Stomach (tissue), 9 donors: ENCODE data around the gene COL7A1. TPM values are rescaled to one million over a fixed set of nuclear protein-coding genes. Genes with fewer than 3 reads are reported as not detected.

Experiments
- DNase-seq, 2 donors: peaks; one replicate each; pipeline versions ENCODE4 v3.0.0 to v3.0.0-alpha.2; 2013 to 2019
- H3K27ac ChIP-seq, 5 donors: fragments of 200-600 bp in 4 of 5; sonication (generic) in 4 of 5; one replicate each; pipeline ENCODE4 v1.5.1; 2013 to 2019; ENCODE audit warnings: mild to moderate bottlenecking in 1 of 5, moderate library complexity in 1 of 5
- H3K27me3 ChIP-seq, 3 donors: fragments of 200-600 bp; sonication (generic); one replicate each; pipeline ENCODE4 v1.5.1; 2017 to 2019; ENCODE audit warnings: mixed run types in 1 of 3
- H3K36me3 ChIP-seq, 4 donors: fragments of 200-600 bp; sonication (generic); 1 replicate in 3 of 4; 2 replicates in 1 of 4; pipeline ENCODE4 v1.5.1; 2016 to 2019
- H3K4me1 ChIP-seq, 4 donors: fragments of 200-600 bp; sonication (generic); one replicate each; pipeline ENCODE4 v1.5.1; 2016 to 2019
- H3K4me3 ChIP-seq, 4 donors: fragments of 200-600 bp; sonication (generic) in 3 of 4; one replicate each; pipeline ENCODE4 v1.5.1; 2016 to 2019; ENCODE audit warnings: mild to moderate bottlenecking in 1 of 4
- H3K9me3 ChIP-seq, 4 donors: fragments of 200-600 bp; sonication (generic); one replicate each; pipeline ENCODE4 v1.5.1; 2016 to 2019
- CTCF ChIP-seq, 7 experiments: fragments of 450-650 bp in 4 of 7; fragments of 200-600 bp in 3 of 7; sonication (generic) in 3 of 7; IDR thresholded peaks; one replicate each; pipeline ENCODE4 v1.5.1; 2016 to 2019; ENCODE audit warnings: antibody characterized with exemption in 7 of 7, control low read depth in 2 of 7, mild to moderate bottlenecking in 1 of 7
- EP300 ChIP-seq: sonication (generic); formaldehyde crosslinking; IDR thresholded peaks from one replicate; pipeline ENCODE4 v1.6.1; 2017; ENCODE audit warnings: antibody characterized with exemption
- POLR2A ChIP-seq, 4 donors: fragments of 450-650 bp; IDR thresholded peaks; one replicate each; pipeline ENCODE4 v1.6.1; 2016; ENCODE audit warnings: antibody characterized with exemption in 4 of 4, control low read depth in 2 of 4, mild to moderate bottlenecking in 1 of 4, moderate library complexity in 1 of 4
- POLR2AphosphoS5 ChIP-seq, 3 donors: sonication (generic); formaldehyde crosslinking; IDR thresholded peaks; one replicate each; pipeline ENCODE4 v1.6.1; 2016; ENCODE audit warnings: antibody characterized with exemption in 3 of 3
- WGBS, 5 donors: extraction: QIAGEN DNeasy Blood & Tissue Kit in 3 of 5; methylation state at CpG; one replicate each; pipeline versions ENCODE4 v1.1.5 to v1.1.7; 2013 to 2018; 5-methylcytosine and 5-hydroxymethylcytosine counted together
- intact Hi-C: fragments of 100-400 bp; cut with DNase I; formaldehyde crosslinking; loops from one replicate; pipeline ENCODE4 v1.15.1; 2023; ENCODE audit warnings: low total_unique reads
- polyA plus RNA-seq, 3 donors: library from polyadenylated mRNA; stranded (reverse); fragments of 200-250 nt; gene quantifications; one replicate each; pipeline ENCODE4 v1.2.3, GENCODE V29; 2013
- total RNA-seq, 5 donors: library from RNA; depleted of rRNA; stranded (reverse); fragments of >200 nt; gene quantifications; one replicate each; pipeline versions ENCODE4 v1.1.0 to v1.2.3, GENCODE V29; 2014 to 2016
- donor health status: healthy with polysubstance abuse.
- donor health status: Bipolar disorder and iron deficiency.
- donor health status: healthy.

Gene COL7A1
- total and polyA plus RNA-seq, 8 donors: 1.8 to 123 (median 7.7) TPM

- TF ChIP-seq CTCF (IDR thresholded peaks at IDR 0.05) (peak in 6 of 7 experiments; percentile 74 to 96 (median 92)), POLR2AphosphoS5 (IDR thresholded peaks at IDR 0.05) (peak; percentile 20 to 82 (median 46)), EP300 (no peak)
- no peak overlapping the region for H3K4me3 ChIP-seq
- intact Hi-C loops: no loop called here
- DNase-seq: peak; percentile 89 to 92
- peaks cover 4 to 23% (median 13%) of the 10 kb centered on the region in 4 donors for H3K4me1 ChIP-seq
- no peaks in the 10 kb centered on the region for H3K9me3 ChIP-seq
- no peaks in the 10 kb centered on the region for H3K27me3 ChIP-seq
- peak overlapping the region in 1 of 5 donors; percentile 1 for H3K27ac ChIP-seq
- H3K36me3 ChIP-seq: peaks cover 0 to 18% (median 5%) of the 10 kb centered on the region in 4 donors
- 50 to 74% (median 66%) methylated on average over 5 to 10 of the region's 10 CpGs for WGBS, 5 donors
Measured at GRCh38 chr3:48548729-48549705, 46.1 kb downstream of the COL7A1 start.

GRCh38 chr3:48548126-48548525 lies 47.0 kb downstream of the COL7A1 start:
- peaks cover 2 to 21% (median 5%) of the 10 kb centered on the region in 4 donors for H3K36me3 ChIP-seq
- 76 to 89% (median 86%) methylated on average over 5 of the region's 5 CpGs for WGBS, 5 donors

GRCh38 chr3:48546203-48546829 lies 48.8 kb downstream of the COL7A1 start:
- H3K4me3 ChIP-seq: no peak overlapping the region
- H3K27ac ChIP-seq: no peak overlapping the region
- 60 to 80% (median 76%) methylated on average over 4 of the region's 4 CpGs for WGBS, 5 donors
- H3K4me1 ChIP-seq: peaks cover 0 to 9% (median 3%) of the 10 kb centered on the region in 4 donors
- intact Hi-C loops: no loop called here
- no peak for DNase-seq
- peaks cover 4 to 24% (median 8%) of the 10 kb centered on the region in 4 donors for H3K36me3 ChIP-seq
- TF ChIP-seq EP300 (no peak), POLR2AphosphoS5 (IDR thresholded peaks at IDR 0.05) (no peak), POLR2A (IDR thresholded peaks at IDR 0.05) (no peak), CTCF (IDR thresholded peaks at IDR 0.05) (no peak)
- no peaks in the 10 kb centered on the region for H3K9me3 ChIP-seq
- H3K27me3 ChIP-seq: no peaks in the 10 kb centered on the region

More at GRCh38 chr3:48548126-48548525, 47.0 kb downstream of the COL7A1 start:
- Histone ChIP-seq H3K4me1 (peaks cover 4 to 19% (median 13%) of the 10 kb centered on the region in 4 donors), H3K9me3 (no peaks in the 10 kb centered on the region), H3K4me3 (no peak overlapping the region), H3K27ac (no peak overlapping the region), H3K27me3 (no peaks in the 10 kb centered on the region)
- intact Hi-C loops: no loop called here
- no peak for TF ChIP-seq EP300
- TF ChIP-seq POLR2AphosphoS5 (IDR thresholded peaks at IDR 0.05): no peak
- TF ChIP-seq CTCF (IDR thresholded peaks at IDR 0.05): no peak
- TF ChIP-seq POLR2A (IDR thresholded peaks at IDR 0.05): no peak
- no peak for DNase-seq

- Histone ChIP-seq H3K27me3 (no peaks in the 10 kb centered on the region), H3K4me3 (no peak overlapping the region), H3K4me1 (peaks cover 0 to 8% (median 3%) of the 10 kb centered on the region in 4 donors), H3K36me3 (peaks cover 4 to 30% (median 12%) of the 10 kb centered on the region in 4 donors), H3K27ac (no peak overlapping the region), H3K9me3 (no peaks in the 10 kb centered on the region)
- intact Hi-C loops: no loop called here
- DNase-seq: no peak
- TF ChIP-seq EP300: no peak
- no peak for TF ChIP-seq CTCF (IDR thresholded peaks at IDR 0.05)
- TF ChIP-seq POLR2A (IDR thresholded peaks at IDR 0.05): no peak
- no peak for TF ChIP-seq POLR2AphosphoS5 (IDR thresholded peaks at IDR 0.05)
- WGBS, 5 donors: 83 to 96% (median 91%) methylated on average over 5 of the region's 5 CpGs
Measured at GRCh38 chr3:48544141-48544540, 51.0 kb downstream of the COL7A1 start.
